Tibial nerve (tissue), 4 donors: ENCODE data around the gene CCDC171. TPM values are rescaled to one million over a fixed set of nuclear protein-coding genes. Genes with fewer than 3 reads are reported as not detected.

Source experiments
- DNase-seq, 2 donors: peaks; one replicate each; pipeline ENCODE4 v3.0.0-alpha.2; 2019; ENCODE audit warnings: low spot score in 2 of 2
- H3K27ac ChIP-seq, 4 donors: fragments of 200-600 bp; sonication (generic) in 3 of 4; one replicate each; pipeline ENCODE4 v1.5.1; 2017 to 2019; ENCODE audit warnings: mild to moderate bottlenecking in 1 of 4
- H3K27me3 ChIP-seq, 2 donors: fragments of 200-600 bp; sonication (generic) in 1 of 2; one replicate each; pipeline versions ENCODE4 v1.5.1 to v1.6.0; 2017 to 2019
- H3K36me3 ChIP-seq, 3 donors: fragments of 200-600 bp; sonication (generic); one replicate each; pipeline ENCODE4 v1.5.1; 2018 to 2019
- H3K4me1 ChIP-seq, 4 donors: fragments of 200-600 bp; sonication (generic) in 3 of 4; one replicate each; pipeline ENCODE4 v1.5.1; 2017 to 2019
- H3K4me3 ChIP-seq, 4 donors: fragments of 200-600 bp; sonication (generic) in 3 of 4; one replicate each; pipeline ENCODE4 v1.5.1; 2017 to 2019; ENCODE audit warnings: mild to moderate bottlenecking in 1 of 4, moderate library complexity in 1 of 4
- H3K9me3 ChIP-seq, 4 donors: fragments of 200-600 bp; sonication (generic) in 3 of 4; one replicate each; pipeline ENCODE4 v1.5.1; 2017 to 2019
- EP300 ChIP-seq, 2 donors: sonication (generic); formaldehyde crosslinking; IDR thresholded peaks; one replicate each; pipeline ENCODE4 v1.6.1; 2017; ENCODE audit warnings: antibody characterized with exemption in 2 of 2, mild to moderate bottlenecking in 1 of 2
- POLR2A ChIP-seq, 2 donors: fragments of 450-650 bp; IDR thresholded peaks; one replicate each; pipeline ENCODE4 v1.6.1; 2017; ENCODE audit warnings: antibody characterized with exemption in 2 of 2, mild to moderate bottlenecking in 2 of 2, moderate library complexity in 2 of 2
- WGBS, 2 donors: methylation state at CpG; one replicate each; pipeline ENCODE4 v1.1.5; 2018; 5-methylcytosine and 5-hydroxymethylcytosine counted together
- total RNA-seq, 4 donors: library from RNA; depleted of rRNA; stranded (reverse); fragments of >200 nt; gene quantifications; one replicate each; pipeline ENCODE4 v1.1.0, GENCODE V29; 2016
- TF ChIP-seq, protein P1 (sequence below), 5 experiments: fragments of 200-600 bp in 3 of 5; fragments of 450-650 bp in 2 of 5; sonication (generic) in 3 of 5; IDR thresholded peaks; one replicate each; pipeline ENCODE4 v1.5.1; 2016 to 2019; ENCODE audit warnings: antibody characterized with exemption in 5 of 5, mild to moderate bottlenecking in 3 of 5, moderate library complexity in 2 of 5

CCDC171 gene
- total RNA-seq, 4 donors from 2014 or later, result 4.7 to 18.8 (median 7.9) TPM

- Histone ChIP-seq H3K36me3 (no peaks in the 10 kb centered on the region), H3K4me3 (no peak overlapping the region), H3K9me3 (no peaks in the 10 kb centered on the region), H3K27me3 (no peaks in the 10 kb centered on the region), H3K4me1 (no peaks in the 10 kb centered on the region), H3K27ac (no peak overlapping the region)
- DNase-seq, result no peak
- WGBS, 2 donors, result 56 to 59% methylated on average over 2 of the region's 2 CpGs
- TF ChIP-seq POLR2A (IDR thresholded peaks at IDR 0.05), result no peak
- TF ChIP-seq EP300 (IDR thresholded peaks at IDR 0.05), result no peak
- TF ChIP-seq, protein P1, sequence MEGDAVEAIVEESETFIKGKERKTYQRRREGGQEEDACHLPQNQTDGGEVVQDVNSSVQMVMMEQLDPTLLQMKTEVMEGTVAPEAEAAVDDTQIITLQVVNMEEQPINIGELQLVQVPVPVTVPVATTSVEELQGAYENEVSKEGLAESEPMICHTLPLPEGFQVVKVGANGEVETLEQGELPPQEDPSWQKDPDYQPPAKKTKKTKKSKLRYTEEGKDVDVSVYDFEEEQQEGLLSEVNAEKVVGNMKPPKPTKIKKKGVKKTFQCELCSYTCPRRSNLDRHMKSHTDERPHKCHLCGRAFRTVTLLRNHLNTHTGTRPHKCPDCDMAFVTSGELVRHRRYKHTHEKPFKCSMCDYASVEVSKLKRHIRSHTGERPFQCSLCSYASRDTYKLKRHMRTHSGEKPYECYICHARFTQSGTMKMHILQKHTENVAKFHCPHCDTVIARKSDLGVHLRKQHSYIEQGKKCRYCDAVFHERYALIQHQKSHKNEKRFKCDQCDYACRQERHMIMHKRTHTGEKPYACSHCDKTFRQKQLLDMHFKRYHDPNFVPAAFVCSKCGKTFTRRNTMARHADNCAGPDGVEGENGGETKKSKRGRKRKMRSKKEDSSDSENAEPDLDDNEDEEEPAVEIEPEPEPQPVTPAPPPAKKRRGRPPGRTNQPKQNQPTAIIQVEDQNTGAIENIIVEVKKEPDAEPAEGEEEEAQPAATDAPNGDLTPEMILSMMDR (IDR thresholded peaks at IDR 0.05), result no peak
Observed at GRCh38 chr9:15834541-15834940, 281.7 kb downstream of the CCDC171 start.

DNA sequence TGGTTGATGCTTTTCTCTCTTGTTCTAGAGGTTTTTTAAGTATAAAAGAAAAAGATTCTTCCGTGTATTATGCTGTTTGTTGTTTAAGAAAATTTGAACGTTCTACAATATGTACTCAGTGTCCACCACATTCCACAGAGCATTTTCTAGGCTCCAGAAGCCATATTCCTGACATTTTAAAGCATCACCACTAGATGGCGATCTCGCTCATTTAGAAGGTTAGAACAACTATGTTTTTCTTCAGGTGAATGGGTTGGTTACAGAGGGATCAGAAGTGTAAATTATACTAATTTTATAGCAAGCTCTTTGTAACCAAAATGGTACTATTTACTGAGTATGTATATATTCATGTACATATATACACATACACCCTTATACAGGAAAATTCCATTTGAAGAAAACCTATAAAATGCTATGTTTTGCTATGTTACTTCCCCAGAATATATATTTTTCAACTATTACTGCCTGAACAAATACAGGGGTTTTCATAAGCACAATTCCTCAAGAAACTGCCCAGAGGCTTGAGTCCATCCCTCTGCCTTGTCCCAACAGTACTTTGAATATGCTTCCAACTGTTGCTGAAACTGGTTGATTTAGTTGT, 284.3 kb downstream of the CCDC171 start:
- no peak for TF ChIP-seq POLR2A (IDR thresholded peaks at IDR 0.05)
- TF ChIP-seq, protein P1 (IDR thresholded peaks at IDR 0.05), result peak; percentile 45 to 63 (median 49)
- TF ChIP-seq EP300 (IDR thresholded peaks at IDR 0.05), result no peak
- Histone ChIP-seq H3K36me3 (no peaks in the 10 kb centered on the region), H3K4me3 (no peak overlapping the region), H3K27ac (no peak overlapping the region), H3K4me1 (no peaks in the 10 kb centered on the region), H3K27me3 (no peaks in the 10 kb centered on the region), H3K9me3 (no peaks in the 10 kb centered on the region)
- 1 to 2% methylated on average over 4 of the region's 4 CpGs for WGBS, 2 donors
- peak in 1 of 2 donors; percentile 32 for DNase-seq

- no peak overlapping the region for H3K27ac ChIP-seq
- no peaks in the 10 kb centered on the region for H3K27me3 ChIP-seq
- 81 to 86% methylated on average over 3 of the region's 3 CpGs for WGBS, 2 donors
- TF ChIP-seq POLR2A (IDR thresholded peaks at IDR 0.05) (no peak), EP300 (IDR thresholded peaks at IDR 0.05) (no peak)
- TF ChIP-seq, protein P1 (IDR thresholded peaks at IDR 0.05), result no peak
- no peaks in the 10 kb centered on the region for H3K36me3 ChIP-seq
- H3K4me3 ChIP-seq, result no peak overlapping the region
- no peaks in the 10 kb centered on the region for H3K4me1 ChIP-seq
- no peak for DNase-seq
- no peaks in the 10 kb centered on the region for H3K9me3 ChIP-seq
Observed at GRCh38 chr9:15842051-15842450, 289.2 kb downstream of the CCDC171 start.

DNA sequence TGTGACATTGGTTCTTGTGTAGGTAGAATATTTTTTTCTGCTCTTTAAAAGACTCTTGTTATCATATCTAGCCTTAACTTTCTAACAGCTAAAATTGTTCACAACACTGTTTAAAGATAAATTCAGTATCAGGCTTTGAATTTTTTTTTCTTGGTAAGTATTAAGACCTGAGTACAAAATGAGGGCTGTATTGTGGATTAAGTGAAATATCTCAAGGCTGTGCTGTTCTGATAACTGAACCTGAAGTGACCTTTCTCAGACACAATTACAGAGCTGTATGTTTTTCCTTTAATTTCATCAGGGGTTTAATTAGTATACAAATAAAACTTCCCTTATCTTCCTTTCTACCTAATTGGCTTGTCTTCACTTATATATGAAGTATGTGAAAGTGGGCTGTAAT, 290.5 kb downstream of the CCDC171 start:
- Histone ChIP-seq H3K9me3 (no peaks in the 10 kb centered on the region), H3K27me3 (no peaks in the 10 kb centered on the region), H3K36me3 (no peaks in the 10 kb centered on the region), H3K4me3 (no peak overlapping the region), H3K27ac (no peak overlapping the region), H3K4me1 (no peaks in the 10 kb centered on the region)
- TF ChIP-seq EP300 (IDR thresholded peaks at IDR 0.05) (no peak), POLR2A (IDR thresholded peaks at IDR 0.05) (no peak)
- TF ChIP-seq, protein P1 (IDR thresholded peaks at IDR 0.05), result no peak
- DNase-seq, result no peak

GRCh38 chr9:15843931-15844330, 291.1 kb downstream of the CCDC171 start:
- Histone ChIP-seq H3K4me1 (no peaks in the 10 kb centered on the region), H3K4me3 (no peak overlapping the region), H3K27ac (no peak overlapping the region), H3K36me3 (no peaks in the 10 kb centered on the region), H3K27me3 (no peaks in the 10 kb centered on the region), H3K9me3 (no peaks in the 10 kb centered on the region)
- TF ChIP-seq, protein P1 (IDR thresholded peaks at IDR 0.05), result no peak
- TF ChIP-seq POLR2A (IDR thresholded peaks at IDR 0.05), result no peak
- no peak for TF ChIP-seq EP300 (IDR thresholded peaks at IDR 0.05)
- DNase-seq, result no peak
- 97 to 98% methylated on average over 2 of the region's 2 CpGs for WGBS, 2 donors
